GM18951 (cell line): ENCODE measurements around the gene STK39.

ENCODE experiments used
- POLR2A ChIP-seq: IDR thresholded peaks from 4 replicates; pipeline ENCODE4 v1.6.1; 2011; ENCODE audit warnings: mild to moderate bottlenecking; ENCODE audit not compliant: insufficient read length, insufficient read depth; ENCODE audit errors: extremely low read depth
- in situ Hi-C: fragments of 300-500 bp; cut with MboI; formaldehyde crosslinking; loops from one replicate; pipeline ENCODE4 v1.12.0; 2022; ENCODE audit warnings: low sequenced_read_pairs, mixed read lengths, inconsistent platforms; ENCODE audit not compliant: unreplicated experiment

Gene STK39

DNA sequence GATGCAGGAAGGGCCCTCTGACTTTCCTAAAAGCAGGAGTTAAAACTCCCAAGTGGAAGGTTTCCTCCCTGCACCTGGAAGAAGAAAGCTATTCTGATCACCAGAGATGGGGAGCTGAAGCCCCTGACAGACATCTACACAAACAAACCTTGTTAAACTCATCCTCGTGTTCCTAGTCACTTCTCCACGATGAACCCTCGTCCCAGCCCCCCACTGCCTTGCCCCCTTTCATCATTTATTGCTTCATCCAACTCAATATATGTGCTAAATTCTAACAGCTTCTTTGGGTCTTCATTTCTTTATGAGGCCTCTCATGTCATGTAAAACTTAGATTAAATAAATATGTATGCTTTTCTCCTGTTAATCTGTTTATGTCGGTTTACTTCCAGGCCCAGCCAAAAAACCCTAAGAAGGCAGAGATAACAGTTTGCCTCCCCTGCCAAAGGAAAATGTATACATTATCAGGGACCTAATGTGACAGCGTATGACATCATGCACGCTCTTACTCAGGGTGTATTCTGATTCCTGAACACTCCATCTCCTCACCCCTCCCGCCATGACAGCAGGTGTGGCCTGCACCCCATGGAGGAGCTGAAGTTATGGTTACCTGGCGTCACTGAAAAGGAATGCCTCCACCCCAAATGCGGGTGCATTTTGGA lies 287.2 kb downstream of the STK39 start:
- TF ChIP-seq POLR2A, result no peak
- in situ Hi-C loops, result loop anchor here (25.0 kb wide), 1 partner anchor 1423 kb away; no protein-coding TSS in a partner anchor

DNA sequence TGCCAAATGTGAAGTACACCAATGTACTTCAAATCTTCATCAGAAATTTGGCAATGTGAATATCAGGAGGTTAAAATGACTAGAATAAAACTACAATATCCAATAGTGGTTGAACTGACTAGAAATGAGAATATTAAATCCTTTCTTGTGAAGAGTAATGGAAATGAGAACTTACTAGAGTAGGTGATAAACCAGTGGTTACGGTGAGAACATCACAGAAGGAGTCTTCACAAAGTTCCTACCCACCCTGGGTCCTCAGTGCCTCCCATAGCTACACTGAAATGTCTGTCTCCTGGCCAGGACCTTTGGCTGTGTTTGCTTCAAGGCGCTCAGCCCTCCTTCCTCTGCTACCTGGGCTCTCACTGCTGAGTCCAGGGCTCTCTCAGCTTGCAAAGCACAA lies 289.7 kb downstream of the STK39 start:
- TF ChIP-seq POLR2A, result no peak
- in situ Hi-C loops, result loop anchor here (25.0 kb wide), 1 partner anchor 1420 kb away; no protein-coding TSS in a partner anchor

GRCh38 chr2:167955264-167955906 lies 292.0 kb downstream of the STK39 start:
- TF ChIP-seq POLR2A, result no peak
- in situ Hi-C loops, result loop anchor here (25.0 kb wide), 1 partner anchor 1418 kb away; no protein-coding TSS in a partner anchor

- in situ Hi-C loops, result loop anchor here (25.0 kb wide), 1 partner anchor 1417 kb away; no protein-coding TSS in a partner anchor
- TF ChIP-seq POLR2A, result no peak
These were observed 292.9 kb downstream of the STK39 start for GRCh38 chr2:167954495-167954894.

DNA sequence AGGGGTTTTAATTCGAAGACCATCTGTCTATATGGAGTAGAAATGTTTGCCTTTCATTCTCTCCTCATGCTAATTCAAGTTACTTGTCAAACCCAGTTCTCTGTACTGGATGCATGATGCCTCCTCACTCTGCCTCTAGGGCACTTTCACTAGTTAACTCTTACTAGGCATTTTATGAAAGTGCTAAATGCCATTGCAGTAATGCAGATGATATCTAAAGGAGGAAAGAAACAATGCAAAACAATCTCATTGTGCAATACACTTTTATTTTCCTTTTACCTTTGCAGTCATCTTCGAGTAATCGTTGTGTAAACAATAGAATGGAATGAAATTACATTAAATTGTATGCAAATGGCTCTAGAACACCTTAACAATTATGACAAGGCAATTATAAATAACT lies 293.6 kb downstream of the STK39 start:
- in situ Hi-C loops, result loop anchor here (25.0 kb wide), 1 partner anchor 1416 kb away; no protein-coding TSS in a partner anchor
- no peak for TF ChIP-seq POLR2A

GRCh38 chr2:167950571-167950970 lies 296.8 kb downstream of the STK39 start:
- no peak for TF ChIP-seq POLR2A
- in situ Hi-C loops, result loop anchor here (25.0 kb wide), 1 partner anchor 1413 kb away; no protein-coding TSS in a partner anchor

DNA sequence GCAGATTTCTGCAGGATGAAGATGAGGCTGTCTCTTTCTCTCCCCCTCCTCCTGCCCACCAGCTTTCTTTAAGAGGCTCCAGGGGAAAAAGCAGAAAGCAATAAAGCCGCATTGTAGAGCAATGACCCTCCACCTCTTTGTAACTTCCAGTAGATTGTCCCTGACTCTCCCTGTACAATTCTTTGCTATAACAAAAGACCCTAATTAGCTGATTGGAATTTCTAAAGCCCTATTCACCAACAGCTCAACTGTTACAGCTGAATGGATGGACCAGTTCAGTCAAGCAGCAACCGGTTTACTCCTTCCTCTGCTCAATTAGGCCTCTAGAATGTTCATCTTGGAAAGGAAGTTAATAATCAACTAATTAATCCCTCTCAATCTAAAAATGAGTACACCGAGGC lies 301.0 kb downstream of the STK39 start:
- no peak for TF ChIP-seq POLR2A
- in situ Hi-C loops, result no loop called here

DNA sequence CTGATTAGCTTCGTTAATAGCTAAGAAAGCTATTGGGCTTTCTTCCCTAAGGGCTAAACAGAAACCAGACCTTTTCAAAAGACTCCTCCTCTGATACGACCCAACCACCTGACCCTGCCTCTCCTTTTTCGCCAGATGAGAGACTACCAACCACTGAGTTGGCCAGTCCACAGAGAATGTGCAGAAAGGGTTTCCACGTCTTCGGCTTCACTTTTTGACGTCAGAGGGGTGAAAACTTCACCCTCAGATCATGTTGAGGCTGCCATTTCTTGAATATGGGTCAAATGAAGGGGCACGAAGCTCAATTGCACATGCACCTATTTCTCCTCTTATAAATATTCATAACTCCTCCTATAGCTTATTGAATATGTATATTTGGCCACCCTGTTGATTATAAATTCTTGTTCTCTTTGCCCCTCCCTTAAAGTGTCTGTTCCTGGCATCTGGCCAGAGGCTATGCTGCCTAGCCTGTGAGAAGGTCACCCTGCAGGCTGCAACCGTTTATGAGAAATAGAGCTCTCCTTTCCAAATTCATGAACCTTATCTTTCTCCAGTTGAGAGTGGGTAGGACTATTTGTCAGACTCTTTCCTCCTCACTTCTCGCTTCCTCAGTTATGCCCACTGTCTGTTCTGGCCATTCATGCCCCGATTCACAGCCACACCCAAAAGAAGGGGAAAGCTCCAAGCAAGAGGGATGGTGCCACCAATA lies 301.6 kb downstream of the STK39 start:
- TF ChIP-seq POLR2A, result no peak
- in situ Hi-C loops, result no loop called here

DNA sequence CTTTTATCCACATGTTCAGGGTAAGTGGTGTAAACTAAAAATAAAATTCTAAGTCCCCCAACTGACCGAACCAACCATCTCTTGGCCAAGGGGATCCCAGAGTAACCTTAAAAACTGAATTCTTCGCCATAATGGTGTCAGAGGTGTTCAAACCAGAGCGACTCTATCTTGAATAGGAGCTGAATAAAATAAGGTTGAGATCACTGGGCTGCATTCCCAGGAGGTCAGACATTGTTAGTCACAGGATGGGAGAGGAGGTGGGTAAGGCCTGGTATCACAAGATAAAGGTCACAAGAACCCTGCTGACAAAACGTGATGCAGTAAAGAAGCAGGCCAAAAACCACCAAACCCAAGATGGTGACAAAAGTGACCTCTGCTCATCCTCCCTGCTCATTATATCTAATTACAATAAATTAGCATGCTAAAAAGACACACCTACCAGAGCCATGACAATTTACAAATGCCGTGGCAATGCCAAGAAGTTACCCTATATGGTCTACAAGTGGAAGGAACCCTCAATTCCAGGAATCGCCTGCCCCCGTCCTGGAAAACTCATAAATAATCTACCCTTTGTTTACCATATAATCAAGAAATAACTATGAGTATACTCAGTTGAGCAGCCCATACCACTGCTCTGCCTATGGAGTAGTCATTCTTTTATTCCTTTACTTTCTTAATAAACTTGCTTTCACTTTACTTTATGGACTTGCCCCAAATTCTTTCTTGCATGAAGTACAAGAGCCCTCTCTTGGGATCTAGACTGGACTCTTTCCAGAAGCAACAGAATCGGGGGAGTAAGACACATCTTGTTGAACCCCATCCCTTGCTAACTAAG lies 302.4 kb downstream of the STK39 start:
- in situ Hi-C loops, result no loop called here
- TF ChIP-seq POLR2A, result no peak

- in situ Hi-C loops, result no loop called here
- TF ChIP-seq POLR2A, result no peak
These were observed 303.5 kb downstream of the STK39 start for GRCh38 chr2:167943897-167944296.

- in situ Hi-C loops, result no loop called here
- no peak for TF ChIP-seq POLR2A
These were observed 304.0 kb downstream of the STK39 start for GRCh38 chr2:167943368-167943767.

DNA sequence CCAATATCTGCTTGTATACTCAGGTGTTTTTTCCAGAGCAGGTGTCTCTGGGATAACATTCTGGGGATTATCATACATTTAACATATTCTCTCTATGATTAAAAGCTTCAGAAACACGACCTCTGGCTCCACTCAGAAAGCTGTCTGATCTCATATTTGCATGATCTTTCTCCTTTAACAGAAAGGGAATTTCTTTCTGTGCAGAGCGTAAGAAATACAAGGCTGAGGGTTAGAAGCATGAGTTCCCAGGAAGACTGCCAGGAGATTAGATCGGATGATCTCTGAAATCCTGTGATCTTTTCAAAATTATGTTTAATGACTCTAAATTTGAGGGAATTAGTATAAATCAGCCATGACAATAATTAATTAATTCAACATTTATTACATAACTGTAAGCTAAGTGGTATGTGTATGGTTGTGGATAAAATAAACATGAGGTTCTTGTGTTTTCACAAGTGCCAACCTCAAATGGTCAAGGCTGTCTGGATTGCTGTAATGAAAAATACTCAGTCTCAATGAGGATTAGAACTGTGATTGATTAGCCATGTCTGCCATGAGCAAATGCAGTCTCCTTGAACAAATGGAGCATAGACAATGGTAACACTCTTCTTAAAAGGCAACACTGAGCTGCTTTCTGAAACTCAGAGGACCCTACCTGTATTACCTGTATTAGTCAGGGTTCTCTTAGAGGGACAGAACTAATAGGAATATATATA lies 304.9 kb downstream of the STK39 start:
- in situ Hi-C loops, result no loop called here
- TF ChIP-seq POLR2A, result no peak
